Measurements from ENCODE around the gene FRYL.

DNA sequence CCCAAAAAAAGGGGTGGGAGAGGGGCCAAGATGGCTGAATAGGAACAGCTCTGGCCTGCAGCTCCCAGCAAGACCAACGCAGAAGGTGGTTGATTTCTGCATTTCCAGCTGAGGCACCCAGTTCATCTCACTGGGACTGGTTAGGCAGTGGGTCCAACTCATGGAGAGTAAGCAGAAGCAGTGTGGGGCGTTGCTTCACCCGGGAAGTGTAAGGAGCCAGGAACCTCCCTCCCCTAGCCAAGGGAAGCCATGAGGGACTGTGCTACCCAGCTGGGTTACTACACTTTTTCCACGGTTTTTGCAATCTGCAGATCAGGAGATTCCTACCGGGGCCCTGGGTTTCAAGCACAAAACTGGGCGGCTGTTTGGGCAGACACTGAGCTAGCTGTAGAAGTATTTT lies 36.9 kb upstream of the FRYL start:
- TF ChIP-seq, protein P1, sequence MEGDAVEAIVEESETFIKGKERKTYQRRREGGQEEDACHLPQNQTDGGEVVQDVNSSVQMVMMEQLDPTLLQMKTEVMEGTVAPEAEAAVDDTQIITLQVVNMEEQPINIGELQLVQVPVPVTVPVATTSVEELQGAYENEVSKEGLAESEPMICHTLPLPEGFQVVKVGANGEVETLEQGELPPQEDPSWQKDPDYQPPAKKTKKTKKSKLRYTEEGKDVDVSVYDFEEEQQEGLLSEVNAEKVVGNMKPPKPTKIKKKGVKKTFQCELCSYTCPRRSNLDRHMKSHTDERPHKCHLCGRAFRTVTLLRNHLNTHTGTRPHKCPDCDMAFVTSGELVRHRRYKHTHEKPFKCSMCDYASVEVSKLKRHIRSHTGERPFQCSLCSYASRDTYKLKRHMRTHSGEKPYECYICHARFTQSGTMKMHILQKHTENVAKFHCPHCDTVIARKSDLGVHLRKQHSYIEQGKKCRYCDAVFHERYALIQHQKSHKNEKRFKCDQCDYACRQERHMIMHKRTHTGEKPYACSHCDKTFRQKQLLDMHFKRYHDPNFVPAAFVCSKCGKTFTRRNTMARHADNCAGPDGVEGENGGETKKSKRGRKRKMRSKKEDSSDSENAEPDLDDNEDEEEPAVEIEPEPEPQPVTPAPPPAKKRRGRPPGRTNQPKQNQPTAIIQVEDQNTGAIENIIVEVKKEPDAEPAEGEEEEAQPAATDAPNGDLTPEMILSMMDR (IDR thresholded peaks at IDR 0.05; ENCODE audit: insufficient read depth, low read length, poor library complexity, severe bottlenecking): no peak
- no peak for TF ChIP-seq EZH2phosphoT487 (conservative IDR thresholded peaks at IDR 0.05; ENCODE audit: low read length)

Data from SU-DHL-6 (cell line).